HG03521 (cell line): ENCODE measurements around the gene CAPSL.
A peak's percentile ranks its signal among the peaks of the same experiment; 100 is the strongest.
"Not testable (repeated sequence)": the region's sequence is repeated elsewhere in the genome, so short reads cannot be mapped to it uniquely, and the experiment has no call there.

Experiments used
- ATAC-seq: cut with Tn5 transposase; IDR thresholded peaks from one replicate; pipeline ENCODE4 v1.9.1; 2021; ENCODE audit warnings: mild to moderate bottlenecking, moderate library complexity; ENCODE audit not compliant: unreplicated experiment

CAPSL gene

DNA sequence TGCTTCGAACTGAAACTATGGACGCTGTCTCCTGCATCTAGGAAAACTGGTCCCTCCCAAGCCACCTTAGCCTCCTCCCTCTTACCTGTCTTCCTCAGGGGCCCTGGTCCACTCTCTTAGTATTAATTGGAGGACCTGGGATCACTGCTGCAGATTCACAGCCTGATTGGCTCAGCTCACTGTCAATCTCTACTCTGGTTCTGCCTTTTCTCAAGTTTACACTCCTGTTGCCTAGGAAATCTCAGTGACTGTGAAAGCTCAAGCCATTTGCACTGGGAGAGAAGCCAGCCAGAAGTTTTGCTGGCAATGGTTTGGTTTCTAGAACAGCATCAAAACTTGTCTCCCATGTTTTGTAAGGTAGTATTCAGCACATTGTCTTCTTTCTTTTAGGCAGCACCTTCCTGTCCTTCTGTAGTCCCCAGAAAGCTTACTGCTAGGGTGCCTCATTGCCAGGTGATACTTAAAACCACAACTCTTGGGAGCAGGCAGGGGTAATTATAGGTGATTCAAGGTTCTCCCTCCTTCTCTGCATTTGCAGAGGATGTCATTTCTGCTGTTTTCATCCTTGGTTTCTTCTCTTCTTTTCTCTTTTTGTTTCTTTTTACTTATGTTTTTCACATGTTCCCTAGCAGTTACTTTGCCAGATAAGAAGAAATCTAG is at the start of gene CAPSL:
TSS of gene CAPSL (minus strand) at position 55 of the 660 bp plus-strand sequence. CDS start 17,502 bp downstream, outside the sequence.
- ATAC-seq: no peak

DNA sequence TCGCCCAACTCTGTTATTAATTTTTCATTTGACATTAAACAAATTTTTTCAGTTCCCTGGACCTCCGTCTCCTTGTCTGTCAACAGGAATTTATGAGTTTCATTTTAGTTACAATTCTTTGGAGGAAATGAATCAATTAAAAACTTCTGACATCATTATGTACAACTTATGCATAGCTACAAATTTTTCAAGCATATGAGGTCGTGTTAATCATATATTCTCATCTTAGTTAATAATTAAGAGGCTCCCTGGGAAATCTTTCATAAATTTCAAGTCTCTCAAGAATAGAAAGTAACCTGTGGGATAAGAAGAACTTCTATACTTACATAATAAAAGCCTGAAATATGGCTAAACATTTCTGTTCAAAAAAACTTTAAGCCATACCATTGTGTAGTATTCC is 49.4 kb upstream of the CAPSL start:
- no peak for ATAC-seq

DNA sequence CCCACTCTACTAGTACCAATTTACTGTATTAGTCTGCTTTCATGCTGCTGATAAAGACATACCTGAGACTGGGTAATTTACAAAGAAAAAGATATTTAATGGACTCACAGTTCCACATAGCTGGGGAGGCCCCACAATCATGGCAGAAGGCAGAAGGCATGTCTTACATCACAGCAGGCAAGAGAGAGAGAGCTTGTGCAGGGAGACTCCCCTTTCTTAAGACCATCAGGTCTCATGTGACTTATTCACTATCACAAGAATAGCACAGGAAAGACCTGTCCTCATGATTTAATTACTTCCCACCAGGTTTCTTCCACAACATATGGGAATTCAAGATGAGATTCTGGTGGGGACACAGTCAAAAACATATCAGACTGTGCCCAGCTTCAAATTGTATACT is 41.3 kb upstream of the CAPSL start:
- ATAC-seq: no peak

- ATAC-seq: not testable (repeated sequence)
Measured at GRCh38 chr5:35976859-35977258, 38.4 kb upstream of the CAPSL start.

GRCh38 chr5:35974570-35974969 is 36.1 kb upstream of the CAPSL start:
- no peak for ATAC-seq

GRCh38 chr5:35971878-35972210 is 33.4 kb upstream of the CAPSL start:
- no peak for ATAC-seq

DNA sequence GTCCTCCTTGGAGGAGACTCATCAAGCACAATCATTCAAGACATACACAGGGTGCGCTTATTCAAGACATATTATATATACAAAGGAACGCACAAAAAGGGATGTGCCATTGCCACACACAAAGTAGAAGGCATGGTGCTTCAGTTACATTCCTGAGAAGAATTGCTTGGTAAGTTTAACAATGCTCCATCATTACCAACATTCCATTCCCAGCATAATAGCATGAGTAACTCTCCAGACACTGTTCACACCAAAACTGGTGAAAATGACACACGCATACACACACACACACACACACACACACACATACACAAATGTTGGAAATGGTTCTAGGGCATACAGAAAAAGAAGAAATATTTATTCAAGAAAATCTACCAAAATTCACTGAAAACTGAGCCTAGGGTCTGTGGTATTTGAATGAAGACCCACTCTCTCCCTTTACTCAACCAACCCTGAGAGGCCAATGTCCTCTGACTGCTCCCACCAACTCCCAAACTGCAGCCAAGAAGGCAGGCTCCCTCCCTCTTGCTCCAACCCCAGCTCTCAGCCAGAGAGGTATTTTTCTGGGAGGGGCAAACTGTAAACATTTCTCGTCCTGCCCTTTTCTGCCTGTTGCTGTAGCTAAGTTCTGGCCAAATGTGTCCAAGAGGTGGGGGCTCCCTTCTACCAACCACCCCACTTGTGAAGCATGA is 32.9 kb upstream of the CAPSL start:
- no peak for ATAC-seq

DNA sequence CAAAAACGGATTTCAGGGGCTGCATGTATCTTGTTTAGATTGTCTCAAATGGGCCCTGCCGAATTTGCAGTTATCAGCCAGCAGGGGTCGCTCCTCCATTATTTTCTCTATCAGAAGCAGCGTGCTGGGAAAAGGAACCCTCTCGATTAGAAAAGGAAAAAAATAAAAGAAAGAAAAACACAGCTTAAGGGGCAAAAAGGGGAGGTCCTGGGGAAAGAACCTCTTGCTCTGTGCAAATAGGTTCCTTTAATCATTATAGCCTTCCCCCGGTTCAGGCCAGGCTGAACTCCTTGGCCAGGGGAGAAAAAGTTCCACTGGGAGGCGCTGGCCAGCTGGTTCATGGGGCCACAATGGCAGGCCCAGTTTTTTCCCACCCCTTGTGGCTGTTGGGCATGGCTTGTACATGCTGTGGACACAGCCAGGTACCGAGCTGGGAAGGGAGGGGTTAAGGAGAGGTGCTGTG is 25.0 kb upstream of the CAPSL start:
- ATAC-seq: no peak

GRCh38 chr5:35960328-35960727 is 21.9 kb upstream of the CAPSL start:
- no peak for ATAC-seq

- no peak for ATAC-seq
Measured at GRCh38 chr5:35956429-35956828, 18.0 kb upstream of the CAPSL start.

DNA sequence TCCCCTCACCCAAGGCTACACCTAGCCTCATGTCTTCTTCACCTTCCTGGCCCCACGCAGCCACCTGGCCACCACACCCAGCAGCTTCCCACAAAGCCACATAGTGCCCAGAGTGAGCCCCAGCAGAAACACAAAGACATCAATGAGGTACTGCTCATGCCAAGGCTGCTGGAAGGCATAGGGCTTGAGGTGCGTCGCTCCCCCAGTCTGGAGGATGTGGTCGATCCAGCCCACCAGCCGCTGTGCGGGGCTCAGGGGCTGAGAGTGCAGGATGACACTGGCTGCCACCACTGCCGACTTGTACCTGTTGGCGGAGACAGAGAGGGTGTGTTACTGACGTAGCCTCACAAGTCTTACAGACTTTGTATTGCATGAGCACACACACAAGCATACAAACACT is 15.8 kb upstream of the CAPSL start:
- ATAC-seq: no peak

GRCh38 chr5:35947085-35947484 is 8.7 kb upstream of the CAPSL start:
- no peak for ATAC-seq

GRCh38 chr5:35939639-35940038 is 1.2 kb upstream of the CAPSL start:
- ATAC-seq: no peak

GRCh38 chr5:35926389-35927051 is 11.9 kb downstream of the CAPSL start:
- peak; percentile 58 for ATAC-seq

- no peak for ATAC-seq
Measured at GRCh38 chr5:35924950-35925722, 13.3 kb downstream of the CAPSL start.

DNA sequence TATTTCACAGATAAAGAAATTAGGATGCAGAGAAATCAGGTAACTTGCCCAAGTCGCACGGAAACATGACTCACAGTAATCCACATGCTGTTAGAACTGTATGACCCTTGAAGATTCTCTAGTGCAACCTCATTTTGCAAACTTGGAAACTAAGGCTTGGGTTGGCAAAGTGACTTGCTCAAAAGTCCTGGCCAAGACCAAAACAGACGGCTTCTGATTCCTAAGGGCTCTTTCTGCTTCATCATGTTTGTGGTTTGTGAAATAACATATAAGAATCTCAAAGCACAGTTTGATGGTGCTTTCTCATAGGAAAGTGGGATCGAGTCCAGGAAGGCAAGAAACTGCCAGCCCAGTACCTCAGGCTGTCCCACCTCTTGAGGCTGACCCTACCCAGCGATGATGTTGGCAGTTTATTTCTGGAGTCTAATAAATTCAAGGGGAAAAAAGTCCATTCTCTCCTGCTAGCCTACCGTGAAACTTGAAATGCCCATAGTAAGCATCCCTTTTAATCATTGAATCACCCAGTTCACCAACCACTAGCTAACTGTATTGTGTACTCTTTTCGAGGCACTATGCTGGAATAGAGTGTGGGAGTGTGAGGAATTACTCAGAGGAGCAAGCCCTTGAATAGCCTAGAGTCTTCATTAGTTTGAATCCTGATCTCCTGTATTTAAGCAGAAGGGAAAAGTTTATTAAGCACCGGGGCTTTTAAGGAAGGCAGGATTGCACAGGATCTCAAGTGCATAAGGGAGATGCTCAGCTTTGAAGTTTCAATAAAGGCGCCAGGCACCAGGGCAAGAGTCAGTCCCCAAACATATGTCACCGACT is 14.1 kb downstream of the CAPSL start:
- ATAC-seq: no peak

DNA sequence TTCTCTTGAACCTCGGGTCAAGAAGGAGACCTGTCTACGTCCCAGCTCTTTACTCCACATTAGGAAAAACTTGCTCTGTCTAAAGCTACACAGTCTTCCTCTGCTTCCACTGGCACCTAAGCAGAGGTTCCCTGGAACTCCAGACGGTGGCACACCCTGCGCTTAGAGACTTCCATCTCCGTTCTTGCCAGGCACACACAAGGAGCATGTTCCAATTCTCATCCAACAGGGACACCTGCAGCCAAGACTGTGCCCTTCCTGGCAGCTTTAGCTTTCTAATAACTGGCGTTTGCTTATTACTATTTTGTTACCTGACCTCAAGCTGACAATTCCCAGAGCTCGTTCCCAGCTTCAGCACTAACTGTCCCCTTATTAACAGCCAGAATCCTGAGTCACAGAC is 16.0 kb downstream of the CAPSL start:
- no peak for ATAC-seq

DNA sequence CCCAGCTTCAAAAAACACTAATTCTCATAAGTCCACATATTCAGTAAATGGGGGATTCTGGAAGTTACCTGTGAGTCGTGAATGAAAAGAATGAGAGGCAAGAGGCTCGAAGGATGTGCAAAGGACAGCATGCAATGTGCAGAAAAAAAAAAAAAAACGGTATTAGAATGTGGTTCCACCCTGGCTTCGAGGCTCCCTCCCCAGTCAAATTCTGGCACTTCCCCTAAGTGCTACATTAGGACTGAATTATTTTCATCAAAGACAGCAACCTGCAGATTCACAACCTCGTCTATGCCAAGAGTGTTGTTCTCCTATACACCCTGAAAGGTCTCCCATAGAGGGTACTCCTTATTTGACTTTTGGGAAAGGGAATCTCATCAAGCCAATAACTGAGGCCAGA is 16.5 kb downstream of the CAPSL start:
- ATAC-seq: no peak

DNA sequence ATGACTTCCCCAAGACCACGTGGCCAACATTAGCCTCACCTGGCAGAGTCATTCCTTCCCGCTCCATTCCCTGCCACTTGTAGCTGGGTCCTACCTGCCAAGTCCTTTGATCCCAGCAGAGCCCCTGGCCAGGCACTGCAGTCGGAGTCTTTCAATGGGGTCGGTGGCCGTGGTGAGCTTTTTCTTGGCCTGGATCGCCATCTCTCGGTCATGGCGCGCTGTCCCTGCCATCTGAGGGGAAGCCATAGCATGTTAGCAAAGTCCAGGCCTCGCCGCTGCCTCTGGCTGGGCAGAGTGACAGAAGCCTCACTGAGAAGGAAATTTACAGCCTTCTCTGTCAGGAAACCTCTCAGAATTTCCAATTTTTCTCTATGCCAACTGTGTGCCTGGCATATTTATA is 17.5 kb downstream of the CAPSL start:
- no peak for ATAC-seq

- no peak for ATAC-seq
Measured at GRCh38 chr5:35919191-35919590, 19.2 kb downstream of the CAPSL start.

DNA sequence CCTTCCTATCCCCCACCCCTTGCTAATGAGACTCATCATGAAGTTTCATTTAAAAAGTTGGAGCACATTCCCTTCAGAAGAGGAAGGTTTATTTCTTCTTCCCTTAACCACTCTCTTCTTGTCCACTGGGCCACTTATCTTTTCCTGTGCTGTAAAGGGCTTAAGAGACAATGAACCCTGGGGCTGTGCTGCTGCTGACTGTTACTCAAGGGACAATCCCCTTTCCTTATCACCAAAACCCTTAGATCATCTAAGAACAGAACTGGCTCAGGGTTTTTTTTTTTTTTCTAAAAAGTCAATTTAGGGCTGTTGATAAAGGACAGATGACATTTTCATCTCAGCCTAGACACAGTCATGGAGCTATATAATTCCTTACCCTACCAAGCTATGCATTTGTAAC is 29.6 kb downstream of the CAPSL start:
- ATAC-seq: no peak
